Lung microvascular endothelial cell (primary cell): ENCODE measurements around the gene SELENOF. TPM values are rescaled to one million over a fixed set of nuclear protein-coding genes. Genes with fewer than 3 reads are reported as not detected.
"Not testable (repeated sequence)": the region's sequence is repeated elsewhere in the genome, so short reads cannot be mapped to it uniquely, and the experiment has no call there.

Source experiments
- DNase-seq, 2 donors: peaks; one replicate each; pipeline versions ENCODE4 v3.0.0 to v3.0.0-alpha.2; 2010; ENCODE audit warnings: low read depth in 2 of 2
- total RNA-seq: library from RNA; depleted of rRNA; stranded (reverse); fragments of >200 nt; gene quantifications from 2 replicates; pipeline ENCODE4 v1.2.1, GENCODE V29; 2014

Gene SELENOF
- total RNA-seq, 1 donor from 2014 or later, result 161 TPM

GRCh38 chr1:86916752-86917151 lies 2.8 kb upstream of the SELENOF start:
- no peak for DNase-seq

- DNase-seq, result no peak
These were observed 1.9 kb upstream of the SELENOF start for GRCh38 chr1:86915737-86916235.

GRCh38 chr1:86914998-86915736 lies 1.2 kb upstream of the SELENOF start:
- DNase-seq, result peak; percentile 62 to 69

- no peak for DNase-seq
These were observed 673 bp upstream of the SELENOF start, which contains the start of gene HS2ST1 for GRCh38 chr1:86914601-86914997. Gene HS2ST1 (plus strand): TSS chr1:86914635.

- peak; percentile 54 to 62 for DNase-seq
These were observed 479 bp downstream of the SELENOF start for GRCh38 chr1:86913399-86913895.

GRCh38 chr1:86912281-86912900 lies 1.5 kb downstream of the SELENOF start:
- DNase-seq, result peak in 1 of 2 donors; percentile 36

GRCh38 chr1:86906419-86906818 lies 7.5 kb downstream of the SELENOF start:
- peak in 1 of 2 donors; percentile 19 for DNase-seq

- no peak for DNase-seq
These were observed 8.1 kb downstream of the SELENOF start for GRCh38 chr1:86905875-86906274.

GRCh38 chr1:86899401-86899800 lies 14.5 kb downstream of the SELENOF start:
- not testable (repeated sequence) for DNase-seq

- DNase-seq, result no peak
These were observed 25.6 kb downstream of the SELENOF start for GRCh38 chr1:86888327-86888726.

- no peak for DNase-seq
These were observed 26.3 kb downstream of the SELENOF start for GRCh38 chr1:86887479-86888162.

- DNase-seq, result no peak
These were observed 38.2 kb downstream of the SELENOF start for GRCh38 chr1:86875722-86876121.

GRCh38 chr1:86872086-86872485 lies 41.8 kb downstream of the SELENOF start:
- DNase-seq, result no peak

- DNase-seq, result no peak
These were observed 42.9 kb downstream of the SELENOF start for GRCh38 chr1:86871001-86871400.

- DNase-seq, result peak; percentile 8 to 25
These were observed 45.4 kb downstream of the SELENOF start for GRCh38 chr1:86868477-86868876.

GRCh38 chr1:86867278-86867677 lies 46.6 kb downstream of the SELENOF start:
- DNase-seq, result not testable (repeated sequence)

- peak in 1 of 2 donors; percentile 16 for DNase-seq
These were observed 47.3 kb downstream of the SELENOF start for GRCh38 chr1:86866665-86867064.

GRCh38 chr1:86865973-86866637 lies 47.8 kb downstream of the SELENOF start:
- no peak for DNase-seq

GRCh38 chr1:86862920-86863319 lies 51.0 kb downstream of the SELENOF start:
- DNase-seq, result no peak

- DNase-seq, result no peak
These were observed 52.5 kb downstream of the SELENOF start for GRCh38 chr1:86861424-86861823.

GRCh38 chr1:86860424-86860823 lies 53.5 kb downstream of the SELENOF start:
- no peak for DNase-seq
